Thyroid gland (tissue), 4 donors: ENCODE results near the gene NPFFR1. TPM values are rescaled to one million over a fixed set of nuclear protein-coding genes. Genes with fewer than 3 reads are reported as not detected.
"Not testable (repeated sequence)": the region's sequence is repeated elsewhere in the genome, so short reads cannot be mapped to it uniquely, and the experiment has no call there.

Experiments
- DNase-seq, 2 donors: peaks; one replicate each; pipeline ENCODE4 v3.0.0-alpha.2; 2019
- H3K27ac ChIP-seq, 3 donors: fragments of 200-600 bp; sonication (generic); 1 replicate in 2 of 3; 2 replicates in 1 of 3; pipeline ENCODE4 v1.5.1; 2016 to 2019; ENCODE audit warnings: mild to moderate bottlenecking in 1 of 3, moderate library complexity in 1 of 3
- H3K27me3 ChIP-seq: fragments of 200-600 bp; sonication (generic); one replicate; pipeline ENCODE4 v1.5.1; 2019
- H3K36me3 ChIP-seq, 2 donors: fragments of 200-600 bp; sonication (generic); one replicate each; pipeline ENCODE4 v1.5.1; 2016 to 2019
- H3K4me1 ChIP-seq, 2 donors: fragments of 200-600 bp; sonication (generic); one replicate each; pipeline ENCODE4 v1.5.1; 2017 to 2019
- H3K4me3 ChIP-seq, 3 donors: fragments of 200-600 bp; sonication (generic); replicated peaks in 1 of 3; 1 replicate in 2 of 3; 2 replicates in 1 of 3; pipeline ENCODE4 v1.5.1; 2016; ENCODE audit warnings: mild to moderate bottlenecking in 1 of 3
- H3K9me3 ChIP-seq: fragments of 200-600 bp; sonication (generic); one replicate; pipeline ENCODE4 v1.5.1; 2017
- POLR2A ChIP-seq, 2 donors: fragments of 450-650 bp; IDR thresholded peaks; one replicate each; pipeline ENCODE4 v1.6.1; 2017; ENCODE audit warnings: antibody characterized with exemption in 2 of 2, mild to moderate bottlenecking in 2 of 2, moderate library complexity in 1 of 2
- WGBS, 2 donors: methylation state at CpG; one replicate each; pipeline ENCODE4 v1.1.5; 2017; 5-methylcytosine and 5-hydroxymethylcytosine counted together
- intact Hi-C: fragments of 100-400 bp; cut with DNase I; formaldehyde crosslinking; loops from one replicate; pipeline ENCODE4 v1.15.1; 2023
- total RNA-seq, 4 donors: library from RNA; depleted of rRNA; stranded (reverse); fragments of >200 nt; gene quantifications; one replicate each; pipeline ENCODE4 v1.2.3, GENCODE V29; 2016
- TF ChIP-seq, protein P1 (sequence below), 6 experiments: fragments of 200-600 bp in 3 of 6; fragments of 450-650 bp in 3 of 6; sonication (generic) in 3 of 6; IDR thresholded peaks; one replicate each; pipeline ENCODE4 v1.5.1; 2016 to 2019; ENCODE audit warnings: antibody characterized with exemption in 6 of 6, mild to moderate bottlenecking in 2 of 6, inconsistent platforms in 1 of 6, moderate library complexity in 1 of 6

Gene NPFFR1
- total RNA-seq, 4 donors from 2014 or later, result under 0.01 to 0.13 (median 0.05) TPM; not detected in 1

DNA sequence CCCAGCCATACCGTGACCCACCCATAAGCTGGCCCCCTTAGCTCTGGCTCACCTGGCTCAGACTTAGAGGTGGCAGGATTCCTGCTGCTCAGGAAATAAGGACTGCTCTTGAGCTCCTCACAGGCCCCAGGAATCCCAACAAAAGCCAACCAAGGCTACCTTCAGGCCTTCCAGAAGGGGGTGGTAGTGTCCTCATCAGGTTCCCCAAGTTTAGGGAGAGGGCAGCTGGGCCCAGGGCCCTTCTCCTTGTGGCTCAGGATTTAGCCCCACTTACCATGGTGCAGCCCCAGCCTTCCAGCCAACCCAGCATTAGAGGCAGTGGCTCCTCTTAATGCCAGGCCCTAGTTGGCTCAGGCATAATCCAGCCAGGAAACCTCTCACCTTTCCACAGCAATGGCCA is 23.5 kb downstream of the NPFFR1 start:
- TF ChIP-seq POLR2A (IDR thresholded peaks at IDR 0.05), result no peak
- TF ChIP-seq, protein P1, sequence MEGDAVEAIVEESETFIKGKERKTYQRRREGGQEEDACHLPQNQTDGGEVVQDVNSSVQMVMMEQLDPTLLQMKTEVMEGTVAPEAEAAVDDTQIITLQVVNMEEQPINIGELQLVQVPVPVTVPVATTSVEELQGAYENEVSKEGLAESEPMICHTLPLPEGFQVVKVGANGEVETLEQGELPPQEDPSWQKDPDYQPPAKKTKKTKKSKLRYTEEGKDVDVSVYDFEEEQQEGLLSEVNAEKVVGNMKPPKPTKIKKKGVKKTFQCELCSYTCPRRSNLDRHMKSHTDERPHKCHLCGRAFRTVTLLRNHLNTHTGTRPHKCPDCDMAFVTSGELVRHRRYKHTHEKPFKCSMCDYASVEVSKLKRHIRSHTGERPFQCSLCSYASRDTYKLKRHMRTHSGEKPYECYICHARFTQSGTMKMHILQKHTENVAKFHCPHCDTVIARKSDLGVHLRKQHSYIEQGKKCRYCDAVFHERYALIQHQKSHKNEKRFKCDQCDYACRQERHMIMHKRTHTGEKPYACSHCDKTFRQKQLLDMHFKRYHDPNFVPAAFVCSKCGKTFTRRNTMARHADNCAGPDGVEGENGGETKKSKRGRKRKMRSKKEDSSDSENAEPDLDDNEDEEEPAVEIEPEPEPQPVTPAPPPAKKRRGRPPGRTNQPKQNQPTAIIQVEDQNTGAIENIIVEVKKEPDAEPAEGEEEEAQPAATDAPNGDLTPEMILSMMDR (IDR thresholded peaks at IDR 0.05), result no peak
- 41 to 73% methylated on average over 1 of the region's 1 CpG for WGBS, 2 donors
- Histone ChIP-seq H3K27me3 (peaks cover 5% of the 10 kb centered on the region), H3K4me3 (no peak overlapping the region), H3K4me1 (peaks cover 2 to 6% of the 10 kb centered on the region in 2 donors), H3K27ac (no peak overlapping the region), H3K36me3 (no peaks in the 10 kb centered on the region), H3K9me3 (no peaks in the 10 kb centered on the region)
- intact Hi-C loops, result no loop called here
- no peak for DNase-seq

DNA sequence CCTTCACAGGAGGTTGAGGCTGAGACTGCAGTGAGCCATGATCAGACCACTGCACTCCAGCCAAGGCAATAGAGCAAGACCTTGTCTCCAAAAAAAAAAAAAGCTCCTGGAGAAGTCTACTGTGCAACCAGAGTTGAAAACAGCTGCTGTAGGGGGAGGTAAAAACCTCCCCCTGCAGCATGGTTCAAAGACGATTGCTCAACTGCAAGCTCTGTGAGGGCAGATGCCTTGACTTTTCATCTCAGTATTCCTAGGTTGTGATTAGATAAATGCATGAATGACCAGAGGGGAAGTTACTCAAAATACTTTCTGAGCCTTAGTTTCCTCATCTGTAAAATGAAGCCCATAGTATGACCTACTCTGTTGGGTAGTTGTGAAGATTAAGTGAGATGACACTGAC is 25.6 kb downstream of the NPFFR1 start:
- intact Hi-C loops, result no loop called here
- Histone ChIP-seq H3K36me3 (no peaks in the 10 kb centered on the region), H3K27ac (no peak overlapping the region), H3K4me1 (peaks cover 3 to 9% of the 10 kb centered on the region in 2 donors), H3K9me3 (no peaks in the 10 kb centered on the region), H3K27me3 (peaks cover 9% of the 10 kb centered on the region), H3K4me3 (no peak overlapping the region)
- WGBS, 2 donors, result 93 to 100% methylated on average over 1 of the region's 1 CpG
- DNase-seq, result no peak
- TF ChIP-seq, protein P1 (IDR thresholded peaks at IDR 0.05), result no peak
- TF ChIP-seq POLR2A (IDR thresholded peaks at IDR 0.05), result no peak

DNA sequence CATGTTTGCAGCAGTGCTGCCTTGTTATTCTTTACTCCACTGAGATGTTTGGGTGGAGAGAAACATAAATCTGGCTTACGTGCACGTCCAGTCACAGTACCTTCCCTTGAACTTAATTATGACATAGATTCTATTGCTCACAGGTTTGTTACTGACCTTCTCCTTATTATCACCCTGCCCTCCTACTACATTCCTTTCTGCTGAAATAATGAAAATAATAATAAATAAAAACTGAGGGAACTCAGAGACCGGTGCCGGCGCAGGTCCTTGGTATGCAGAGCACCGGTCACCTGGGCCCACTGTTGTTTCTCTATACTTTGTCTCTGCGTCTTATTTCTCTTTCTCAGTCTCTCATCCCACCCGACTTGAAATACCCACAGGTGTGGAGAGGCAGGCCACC is 26.0 kb downstream of the NPFFR1 start:
- DNase-seq, H3K27me3 ChIP-seq, intact Hi-C loops: not testable (repeated sequence)

DNA sequence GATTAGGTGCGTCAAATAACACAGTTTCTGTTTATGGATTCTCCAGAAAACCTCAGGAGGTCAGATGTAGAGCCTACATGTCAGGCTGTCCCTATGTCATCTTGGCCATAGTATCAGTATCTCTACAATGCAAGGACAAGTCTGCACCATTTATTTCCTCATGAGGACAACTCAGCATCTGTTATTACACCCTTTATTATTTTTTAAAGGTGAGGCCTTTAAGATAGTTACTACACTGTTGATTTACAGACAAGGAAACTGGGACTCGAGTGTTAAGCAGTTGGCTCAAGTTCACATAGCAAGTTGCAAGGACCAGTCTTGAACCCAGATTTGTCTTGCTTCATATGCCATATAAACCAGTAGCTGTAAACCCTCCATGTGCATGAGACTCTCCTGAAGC is 27.3 kb downstream of the NPFFR1 start:
- intact Hi-C loops, result no loop called here
- H3K4me1 ChIP-seq, result peaks cover 3 to 9% of the 10 kb centered on the region in 2 donors
- H3K27ac ChIP-seq, result no peak overlapping the region
- no peak for TF ChIP-seq POLR2A (IDR thresholded peaks at IDR 0.05)
- TF ChIP-seq, protein P1 (IDR thresholded peaks at IDR 0.05), result no peak
- no peak for DNase-seq
- no peak overlapping the region for H3K4me3 ChIP-seq
- H3K27me3 ChIP-seq, result peaks cover 9% of the 10 kb centered on the region
- 85 to 89% methylated on average over 2 of the region's 2 CpGs for WGBS, 2 donors
- H3K9me3 ChIP-seq, result no peaks in the 10 kb centered on the region
- no peaks in the 10 kb centered on the region for H3K36me3 ChIP-seq

More for the DNA sequence above, 26.0 kb downstream of the NPFFR1 start:
- 91% methylated on average over 8 of the region's 8 CpGs for WGBS, 2 donors
- not testable (repeated sequence) for H3K9me3 ChIP-seq, H3K36me3 ChIP-seq, H3K4me3 ChIP-seq, H3K27ac ChIP-seq, H3K4me1 ChIP-seq

DNA sequence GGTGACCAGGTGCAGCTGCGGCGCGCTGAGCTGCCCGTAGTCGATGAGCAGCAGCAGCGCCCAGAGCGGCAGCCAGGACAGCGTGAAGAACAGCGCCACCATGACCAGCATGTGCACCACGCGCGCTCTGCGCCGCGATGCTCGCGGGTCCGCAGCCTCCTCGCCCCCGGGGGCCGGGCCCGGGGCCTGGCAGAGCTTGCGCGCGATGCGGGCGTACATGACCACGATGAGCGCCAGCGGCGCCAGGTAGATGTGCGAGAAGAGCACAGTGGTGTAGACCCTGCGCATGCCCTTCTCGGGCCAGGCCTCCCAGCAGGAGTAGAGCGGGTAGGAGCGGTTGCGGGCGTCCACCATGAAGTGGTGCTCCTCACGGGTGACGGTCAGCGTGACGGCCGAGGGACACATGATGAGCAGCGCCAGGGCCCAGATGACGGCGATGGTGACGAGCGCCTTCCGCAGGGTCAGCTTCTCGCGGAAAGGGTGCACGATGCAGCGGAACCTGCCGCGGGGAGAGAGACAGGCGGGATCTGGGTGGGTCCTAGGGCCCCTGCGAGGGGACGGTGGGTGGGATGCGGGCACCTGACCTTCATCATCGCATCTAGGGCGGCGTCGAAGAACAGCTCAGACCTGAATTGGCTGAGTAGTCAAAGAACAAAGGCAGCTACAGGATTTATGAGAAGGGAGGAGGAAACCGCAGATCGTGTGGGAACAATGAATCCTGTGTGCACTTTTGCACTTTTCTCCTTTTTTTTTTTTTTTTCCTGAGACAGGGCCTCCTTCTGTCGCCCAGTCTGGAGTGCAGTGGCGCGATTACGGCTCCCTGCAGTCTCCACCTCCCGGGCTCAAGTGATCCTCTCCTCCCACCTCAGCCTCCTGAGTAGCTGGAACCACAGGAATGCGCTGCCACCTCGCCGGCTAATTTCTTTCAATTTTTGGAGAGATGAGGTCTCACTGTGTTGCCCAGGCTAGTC is 28.2 kb downstream of the NPFFR1 start:
- Histone ChIP-seq H3K27ac (no peak overlapping the region), H3K36me3 (no peaks in the 10 kb centered on the region), H3K9me3 (no peaks in the 10 kb centered on the region), H3K4me3 (no peak overlapping the region), H3K4me1 (peaks cover 3 to 9% of the 10 kb centered on the region in 2 donors), H3K27me3 (peaks cover 9% of the 10 kb centered on the region)
- intact Hi-C loops, result no loop called here
- TF ChIP-seq POLR2A (IDR thresholded peaks at IDR 0.05), result no peak
- TF ChIP-seq, protein P1 (IDR thresholded peaks at IDR 0.05), result no peak
- WGBS, 2 donors, result 17 to 22% methylated on average over 27 to 53 of the region's 73 CpGs
- DNase-seq, result peak in 1 of 2 donors; percentile 20
